Type B pancreatic cell (in vitro differentiated cells): Measurements from ENCODE around the gene GYPC. TPM values are rescaled to one million over a fixed set of nuclear protein-coding genes. Genes with fewer than 3 reads are reported as not detected.

ENCODE experiments used
- DNase-seq: peaks from one replicate; pipeline ENCODE4 v3.0.0; 2021; ENCODE audit warnings: mixed read lengths; ENCODE audit not compliant: unreplicated experiment; ENCODE audit errors: extremely low spot score
- H3K27ac Mint-ChIP-seq: 2 replicates; pipeline ENCODE4 v1.8.0; 2021; ENCODE audit warnings: mild to moderate bottlenecking, mixed read lengths
- H3K27me3 Mint-ChIP-seq: 2 replicates; pipeline ENCODE4 v1.8.0; 2021; ENCODE audit warnings: mixed read lengths
- H3K36me3 Mint-ChIP-seq: 2 replicates; pipeline ENCODE4 v1.8.0; 2021; ENCODE audit warnings: mixed read lengths
- H3K4me1 Mint-ChIP-seq: one replicate; pipeline ENCODE4 v1.8.0; 2021; ENCODE audit warnings: mixed read lengths; ENCODE audit not compliant: unreplicated experiment
- H3K4me3 Mint-ChIP-seq: 2 replicates; pipeline ENCODE4 v1.8.0; 2021; ENCODE audit warnings: mild to moderate bottlenecking, mixed read lengths
- H3K9me3 Mint-ChIP-seq: 2 replicates; pipeline ENCODE4 v1.8.0; 2021; ENCODE audit warnings: mixed read lengths
- total RNA-seq: library from RNA; stranded (reverse); gene quantifications from 2 replicates; pipeline ENCODE4 v1.2.1, GENCODE V29; 2021; ENCODE audit warnings: low replicate concordance
- TF ChIP-seq, protein P1 (sequence below): fragments of 200-600 bp; sonication (generic); conservative IDR thresholded peaks from 2 replicates; pipeline ENCODE4 v1.5.0; 2021; ENCODE audit warnings: antibody characterized with exemption, mild to moderate bottlenecking

GYPC gene
- total RNA-seq, 1 donor from 2014 or later: 45.5 TPM

- peaks cover 3% of the 10 kb centered on the region for H3K4me1 Mint-ChIP-seq
- H3K36me3 Mint-ChIP-seq: no peaks in the 10 kb centered on the region
- TF ChIP-seq, protein P1, sequence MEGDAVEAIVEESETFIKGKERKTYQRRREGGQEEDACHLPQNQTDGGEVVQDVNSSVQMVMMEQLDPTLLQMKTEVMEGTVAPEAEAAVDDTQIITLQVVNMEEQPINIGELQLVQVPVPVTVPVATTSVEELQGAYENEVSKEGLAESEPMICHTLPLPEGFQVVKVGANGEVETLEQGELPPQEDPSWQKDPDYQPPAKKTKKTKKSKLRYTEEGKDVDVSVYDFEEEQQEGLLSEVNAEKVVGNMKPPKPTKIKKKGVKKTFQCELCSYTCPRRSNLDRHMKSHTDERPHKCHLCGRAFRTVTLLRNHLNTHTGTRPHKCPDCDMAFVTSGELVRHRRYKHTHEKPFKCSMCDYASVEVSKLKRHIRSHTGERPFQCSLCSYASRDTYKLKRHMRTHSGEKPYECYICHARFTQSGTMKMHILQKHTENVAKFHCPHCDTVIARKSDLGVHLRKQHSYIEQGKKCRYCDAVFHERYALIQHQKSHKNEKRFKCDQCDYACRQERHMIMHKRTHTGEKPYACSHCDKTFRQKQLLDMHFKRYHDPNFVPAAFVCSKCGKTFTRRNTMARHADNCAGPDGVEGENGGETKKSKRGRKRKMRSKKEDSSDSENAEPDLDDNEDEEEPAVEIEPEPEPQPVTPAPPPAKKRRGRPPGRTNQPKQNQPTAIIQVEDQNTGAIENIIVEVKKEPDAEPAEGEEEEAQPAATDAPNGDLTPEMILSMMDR: no peak
- H3K27me3 Mint-ChIP-seq: peaks cover 13% of the 10 kb centered on the region
- DNase-seq: no peak
- H3K9me3 Mint-ChIP-seq: no peaks in the 10 kb centered on the region
- H3K27ac Mint-ChIP-seq: no peak overlapping the region
- H3K4me3 Mint-ChIP-seq: no peak overlapping the region
Observed at GRCh38 chr2:126717928-126718327, 62.0 kb downstream of the GYPC start.

DNA sequence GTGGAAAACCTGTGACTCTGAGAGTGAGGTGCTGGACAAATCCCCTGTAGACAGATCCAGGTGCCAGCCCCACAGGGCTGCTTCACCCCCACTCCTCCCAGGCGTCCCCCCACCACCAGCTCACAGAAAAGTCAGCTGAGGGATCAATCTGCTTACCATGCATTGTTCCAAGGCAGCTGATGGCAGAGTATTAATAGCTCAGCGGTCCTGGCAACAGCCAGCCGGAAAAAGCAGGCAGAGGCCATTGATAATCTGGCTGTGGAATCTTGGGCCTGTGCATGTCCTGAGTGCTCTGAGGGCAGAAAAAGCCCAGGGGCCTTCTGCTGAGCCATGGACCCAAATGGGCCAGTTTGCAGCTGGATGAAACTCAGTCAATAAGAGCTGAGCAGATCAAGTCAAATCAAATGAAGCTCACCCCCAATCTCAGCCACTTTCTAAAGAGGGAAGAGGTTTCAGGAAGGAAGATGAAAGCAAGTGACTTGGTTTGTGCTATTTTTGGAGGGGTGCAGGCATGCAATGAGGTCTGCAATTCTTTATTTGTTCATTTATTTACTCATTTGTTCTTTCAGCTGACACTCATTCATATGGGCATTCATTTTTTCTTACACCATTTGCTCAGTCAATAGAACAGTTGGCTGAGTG is 63.4 kb downstream of the GYPC start:
- Mint-ChIP-seq H3K4me1 (peaks cover 3% of the 10 kb centered on the region), H3K4me3 (no peak overlapping the region), H3K9me3 (no peaks in the 10 kb centered on the region), H3K36me3 (no peaks in the 10 kb centered on the region), H3K27me3 (peaks cover 13% of the 10 kb centered on the region), H3K27ac (no peak overlapping the region)
- TF ChIP-seq, protein P1: no peak
- no peak for DNase-seq

- DNase-seq: no peak
- TF ChIP-seq, protein P1: no peak
- Mint-ChIP-seq H3K9me3 (peaks cover under 1% of the 10 kb centered on the region), H3K27ac (no peak overlapping the region), H3K27me3 (peaks cover 13% of the 10 kb centered on the region), H3K36me3 (no peaks in the 10 kb centered on the region), H3K4me3 (no peak overlapping the region), H3K4me1 (peaks cover 3% of the 10 kb centered on the region)
Observed at GRCh38 chr2:126719833-126720351, 63.9 kb downstream of the GYPC start.

DNA sequence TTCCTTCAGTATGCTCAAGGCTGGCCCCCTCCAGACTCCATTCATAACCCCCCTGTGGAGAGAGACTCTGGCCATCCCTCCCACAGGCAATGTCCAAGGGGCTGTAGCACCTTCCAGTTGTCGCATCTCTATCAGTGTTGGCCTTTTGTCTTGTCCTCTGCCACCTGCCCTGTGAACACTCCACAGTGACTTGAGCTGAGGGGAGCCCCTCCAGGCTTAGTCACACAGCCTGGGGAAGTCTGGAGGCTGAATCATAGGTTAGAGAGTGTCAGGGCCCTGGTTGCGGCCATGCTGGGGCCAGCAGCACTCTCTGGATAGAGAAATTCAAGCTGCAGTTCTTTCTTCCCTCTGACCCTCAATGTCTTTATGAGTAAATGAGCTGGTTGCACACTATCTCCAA is 64.7 kb downstream of the GYPC start:
- DNase-seq: no peak
- no peak overlapping the region for H3K4me3 Mint-ChIP-seq
- no peak overlapping the region for H3K27ac Mint-ChIP-seq
- peaks cover 3% of the 10 kb centered on the region for H3K4me1 Mint-ChIP-seq
- TF ChIP-seq, protein P1: no peak
- no peaks in the 10 kb centered on the region for H3K36me3 Mint-ChIP-seq
- peaks cover 10% of the 10 kb centered on the region for H3K27me3 Mint-ChIP-seq
- peaks cover 4% of the 10 kb centered on the region for H3K9me3 Mint-ChIP-seq

DNA sequence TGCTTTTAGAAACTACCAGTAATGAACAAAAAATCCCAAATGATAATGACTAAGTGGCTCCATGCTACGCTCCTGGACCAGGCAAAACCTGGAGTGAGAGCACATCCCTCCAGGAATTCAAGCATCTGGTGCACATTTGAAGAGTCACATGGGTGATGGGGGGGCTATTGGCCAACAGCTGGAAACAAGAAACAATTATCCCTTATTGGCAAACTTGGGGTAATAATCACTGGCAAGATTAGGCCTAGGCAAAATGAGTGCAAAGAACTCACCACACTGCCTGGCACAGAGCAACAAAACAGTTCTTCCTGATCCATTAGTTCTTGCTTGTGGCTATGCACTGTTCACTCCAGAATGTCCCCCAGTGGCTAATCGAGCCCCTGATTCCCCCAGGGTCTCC is 66.1 kb downstream of the GYPC start:
- H3K9me3 Mint-ChIP-seq: peaks cover 9% of the 10 kb centered on the region
- peaks cover 10% of the 10 kb centered on the region for H3K27me3 Mint-ChIP-seq
- H3K4me1 Mint-ChIP-seq: peaks cover 3% of the 10 kb centered on the region
- H3K36me3 Mint-ChIP-seq: no peaks in the 10 kb centered on the region
- no peak overlapping the region for H3K27ac Mint-ChIP-seq
- DNase-seq: no peak
- no peak overlapping the region for H3K4me3 Mint-ChIP-seq
- TF ChIP-seq, protein P1: no peak
